A673 (cell line): Measurements from ENCODE around the gene PPP2R5E.

Experiments used
- EZH2 ChIP-seq: fragments of 200-600 bp; sonication (generic); IDR thresholded peaks from 2 replicates; pipeline ENCODE4 v1.6.1; 2017; ENCODE audit warnings: borderline replicate concordance, low read depth, mild to moderate bottlenecking, mixed read lengths, antibody characterized with exemption, low read length; ENCODE audit not compliant: poor library complexity, severe bottlenecking
- TF ChIP-seq, protein P1 (sequence below): fragments of 300-800, 200-600 bp; sonication (generic); conservative IDR thresholded peaks from 2 replicates; pipeline ENCODE4 v1.5.1; 2017; ENCODE audit warnings: low read depth, mild to moderate bottlenecking, antibody characterized with exemption, low read length, moderate library complexity, mixed read lengths

DNA sequence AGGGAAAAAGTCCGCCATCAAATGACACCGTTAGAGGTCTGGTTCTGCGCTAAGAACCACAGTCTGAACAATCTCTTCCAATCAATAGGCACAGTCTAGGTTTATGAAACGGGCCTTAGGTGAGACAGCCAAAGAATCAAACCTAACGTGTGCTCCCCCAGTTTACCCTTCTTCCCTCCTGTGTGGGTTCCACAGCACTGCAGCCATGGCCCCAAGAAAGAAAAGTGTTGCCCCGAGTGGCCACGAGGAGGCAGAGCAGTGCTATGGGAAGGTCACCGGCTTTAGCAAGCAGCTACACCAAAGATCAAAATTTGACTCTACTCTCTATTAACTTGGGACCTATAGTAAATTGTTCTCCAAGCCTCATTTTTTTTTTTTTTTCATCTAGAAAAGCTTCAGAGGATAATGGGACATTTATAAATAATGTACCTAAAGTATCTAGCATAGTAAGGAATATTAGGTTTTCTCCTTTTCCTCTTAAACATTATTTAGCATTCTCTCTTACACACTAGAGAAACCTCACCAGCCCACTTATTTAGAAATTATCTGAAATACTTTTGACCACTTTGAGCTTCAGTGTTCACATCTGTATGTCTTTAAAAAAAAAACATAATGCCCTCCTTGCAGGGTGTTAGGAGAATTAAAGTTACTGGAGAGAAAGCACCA lies 154.3 kb downstream of the PPP2R5E start:
- TF ChIP-seq, protein P1, sequence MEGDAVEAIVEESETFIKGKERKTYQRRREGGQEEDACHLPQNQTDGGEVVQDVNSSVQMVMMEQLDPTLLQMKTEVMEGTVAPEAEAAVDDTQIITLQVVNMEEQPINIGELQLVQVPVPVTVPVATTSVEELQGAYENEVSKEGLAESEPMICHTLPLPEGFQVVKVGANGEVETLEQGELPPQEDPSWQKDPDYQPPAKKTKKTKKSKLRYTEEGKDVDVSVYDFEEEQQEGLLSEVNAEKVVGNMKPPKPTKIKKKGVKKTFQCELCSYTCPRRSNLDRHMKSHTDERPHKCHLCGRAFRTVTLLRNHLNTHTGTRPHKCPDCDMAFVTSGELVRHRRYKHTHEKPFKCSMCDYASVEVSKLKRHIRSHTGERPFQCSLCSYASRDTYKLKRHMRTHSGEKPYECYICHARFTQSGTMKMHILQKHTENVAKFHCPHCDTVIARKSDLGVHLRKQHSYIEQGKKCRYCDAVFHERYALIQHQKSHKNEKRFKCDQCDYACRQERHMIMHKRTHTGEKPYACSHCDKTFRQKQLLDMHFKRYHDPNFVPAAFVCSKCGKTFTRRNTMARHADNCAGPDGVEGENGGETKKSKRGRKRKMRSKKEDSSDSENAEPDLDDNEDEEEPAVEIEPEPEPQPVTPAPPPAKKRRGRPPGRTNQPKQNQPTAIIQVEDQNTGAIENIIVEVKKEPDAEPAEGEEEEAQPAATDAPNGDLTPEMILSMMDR, result peak; percentile 86
- TF ChIP-seq EZH2, result no peak
